Upper lobe of right lung (tissue), 1 donor: ENCODE measurements around the gene NDST4. TPM values are rescaled to one million over a fixed set of nuclear protein-coding genes. Genes with fewer than 3 reads are reported as not detected.

ENCODE experiments used
- ATAC-seq: fragments of 200-7000 bp; cut with Tn5 transposase; one replicate; pipeline ENCODE4 v1.9.1; 2020; ENCODE audit warnings: mild to moderate bottlenecking, moderate library complexity
- DNase-seq: peaks from one replicate; pipeline ENCODE4 v3.0.0-alpha.2; 2020
- H3K27ac ChIP-seq: fragments of 200-600 bp; one replicate; pipeline ENCODE4 v1.8.0; 2022
- H3K27me3 ChIP-seq: fragments of 200-600 bp; one replicate; pipeline ENCODE4 v1.8.0; 2022; ENCODE audit warnings: mild to moderate bottlenecking
- H3K36me3 ChIP-seq: fragments of 200-600 bp; one replicate; pipeline ENCODE4 v1.8.0; 2022
- H3K4me1 ChIP-seq: fragments of 200-600 bp; one replicate; pipeline ENCODE4 v1.8.0; 2022
- H3K4me3 ChIP-seq: fragments of 200-600 bp; one replicate; pipeline ENCODE4 v1.8.0; 2022; ENCODE audit warnings: mild to moderate bottlenecking
- H3K9me3 ChIP-seq: fragments of 200-600 bp; one replicate; pipeline ENCODE4 v1.8.0; 2022
- intact Hi-C: fragments of 100-400 bp; cut with DNase I; formaldehyde crosslinking; loops from one replicate; pipeline ENCODE4 v1.11.0; 2022
- total RNA-seq: library from RNA; stranded (reverse); fragmentation: NEBNext Ultra II Directional; extraction: Animal tissue kit (Norgen Biotek cat#: 25700); gene quantifications from one replicate; pipeline ENCODE4 v1.2.1, GENCODE V29; 2021
- TF ChIP-seq, protein P1 (sequence below): fragments of 200-600 bp; IDR thresholded peaks from one replicate; pipeline ENCODE4 v1.8.0; 2022; ENCODE audit warnings: antibody characterized with exemption
- donor health status: DM: no; HTN: yes; CAD: no; lungs with severe emphysema.

NDST4 gene
- total RNA-seq, 1 donor from 2014 or later = not detected

DNA sequence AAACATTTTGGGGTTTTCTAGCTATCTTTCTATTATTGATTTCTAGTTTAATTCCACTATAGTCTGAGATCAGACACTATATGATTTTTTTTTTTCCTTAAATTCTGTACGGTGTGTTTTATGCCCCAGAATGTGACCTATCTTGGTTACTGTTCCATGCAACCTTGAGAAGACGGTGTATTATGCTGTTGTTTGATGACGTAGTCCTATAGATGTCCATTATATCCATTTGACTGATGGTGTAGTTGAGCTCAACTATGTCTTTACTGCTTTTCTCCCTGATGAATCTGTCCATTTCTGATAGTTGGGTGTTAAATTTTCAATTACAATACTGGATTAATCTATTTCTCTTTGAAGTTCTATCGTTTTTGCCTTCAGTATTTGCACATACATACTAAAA is 212.5 kb downstream of the NDST4 start:
- DNase-seq = no peak
- TF ChIP-seq, protein P1, sequence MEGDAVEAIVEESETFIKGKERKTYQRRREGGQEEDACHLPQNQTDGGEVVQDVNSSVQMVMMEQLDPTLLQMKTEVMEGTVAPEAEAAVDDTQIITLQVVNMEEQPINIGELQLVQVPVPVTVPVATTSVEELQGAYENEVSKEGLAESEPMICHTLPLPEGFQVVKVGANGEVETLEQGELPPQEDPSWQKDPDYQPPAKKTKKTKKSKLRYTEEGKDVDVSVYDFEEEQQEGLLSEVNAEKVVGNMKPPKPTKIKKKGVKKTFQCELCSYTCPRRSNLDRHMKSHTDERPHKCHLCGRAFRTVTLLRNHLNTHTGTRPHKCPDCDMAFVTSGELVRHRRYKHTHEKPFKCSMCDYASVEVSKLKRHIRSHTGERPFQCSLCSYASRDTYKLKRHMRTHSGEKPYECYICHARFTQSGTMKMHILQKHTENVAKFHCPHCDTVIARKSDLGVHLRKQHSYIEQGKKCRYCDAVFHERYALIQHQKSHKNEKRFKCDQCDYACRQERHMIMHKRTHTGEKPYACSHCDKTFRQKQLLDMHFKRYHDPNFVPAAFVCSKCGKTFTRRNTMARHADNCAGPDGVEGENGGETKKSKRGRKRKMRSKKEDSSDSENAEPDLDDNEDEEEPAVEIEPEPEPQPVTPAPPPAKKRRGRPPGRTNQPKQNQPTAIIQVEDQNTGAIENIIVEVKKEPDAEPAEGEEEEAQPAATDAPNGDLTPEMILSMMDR = no peak
- Histone ChIP-seq H3K36me3 (no peaks in the 10 kb centered on the region), H3K4me1 (no peaks in the 10 kb centered on the region), H3K27me3 (no peaks in the 10 kb centered on the region), H3K4me3 (no peak overlapping the region), H3K9me3 (no peaks in the 10 kb centered on the region), H3K27ac (no peak overlapping the region)
- no peak for ATAC-seq
- intact Hi-C loops = no loop called here

DNA sequence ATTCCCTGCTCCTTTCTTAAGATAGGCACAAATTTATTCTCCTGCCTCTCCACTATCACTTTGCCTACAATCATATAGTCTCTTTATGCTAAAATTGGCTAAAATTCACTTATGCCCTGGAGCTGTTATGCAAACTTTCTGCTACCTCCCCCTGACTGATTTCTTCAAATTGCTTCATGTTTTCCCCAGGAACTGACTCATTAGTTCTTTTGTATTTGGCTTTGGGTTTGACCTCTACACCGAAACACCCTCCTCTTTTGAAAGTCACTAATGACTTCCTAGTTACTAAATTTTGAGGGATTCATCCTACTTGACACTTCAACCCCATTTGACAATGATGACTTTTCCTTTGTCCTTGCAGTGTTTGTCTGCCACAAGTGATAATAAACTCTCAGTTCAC is 222.6 kb downstream of the NDST4 start:
- Histone ChIP-seq H3K4me1 (no peaks in the 10 kb centered on the region), H3K27me3 (no peaks in the 10 kb centered on the region), H3K36me3 (no peaks in the 10 kb centered on the region), H3K9me3 (no peaks in the 10 kb centered on the region), H3K27ac (no peak overlapping the region), H3K4me3 (no peak overlapping the region)
- no peak for ATAC-seq
- TF ChIP-seq, protein P1 = no peak
- DNase-seq = no peak
- intact Hi-C loops = no loop called here

DNA sequence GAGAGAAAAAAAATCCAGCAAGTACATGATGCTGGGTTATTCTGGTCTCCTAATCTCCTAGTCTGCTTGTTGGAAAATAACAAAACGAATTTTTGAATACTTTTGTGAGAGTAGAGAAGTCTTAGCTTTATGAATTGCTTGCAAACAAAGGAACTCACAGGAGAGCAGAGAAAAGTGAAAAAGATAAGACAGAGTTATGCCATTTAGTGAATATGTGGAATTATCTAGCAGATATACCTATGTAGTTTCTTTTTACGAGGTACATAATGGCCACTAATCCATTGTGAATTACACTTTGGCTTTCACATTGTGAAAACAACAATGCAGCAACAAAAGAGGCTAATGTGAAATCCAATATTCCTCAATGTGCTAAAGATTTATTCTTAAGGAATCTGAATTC is 226.7 kb downstream of the NDST4 start:
- Histone ChIP-seq H3K27ac (no peak overlapping the region), H3K9me3 (no peaks in the 10 kb centered on the region), H3K4me3 (no peak overlapping the region), H3K36me3 (no peaks in the 10 kb centered on the region), H3K4me1 (no peaks in the 10 kb centered on the region), H3K27me3 (no peaks in the 10 kb centered on the region)
- TF ChIP-seq, protein P1 = no peak
- DNase-seq = no peak
- ATAC-seq = no peak
- intact Hi-C loops = no loop called here

DNA sequence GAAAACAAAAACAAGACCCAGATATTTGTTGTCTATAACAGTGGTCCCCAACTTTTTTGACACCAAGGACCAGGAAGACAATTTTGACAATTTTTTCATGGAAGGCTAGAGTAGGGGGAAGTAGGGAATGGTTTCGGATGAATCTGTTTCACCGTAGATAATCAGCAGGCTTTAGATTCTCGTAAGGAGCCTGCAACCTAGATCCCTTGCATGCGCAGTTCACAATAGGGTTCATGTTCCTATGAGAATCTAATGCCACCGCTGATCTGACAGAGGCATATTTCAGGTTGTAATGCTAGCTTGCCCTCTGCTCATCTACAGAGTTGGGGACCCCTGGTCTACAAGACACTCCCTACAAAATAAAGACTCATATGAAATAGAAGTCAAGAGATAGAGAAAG is 229.8 kb downstream of the NDST4 start:
- no peak overlapping the region for H3K27ac ChIP-seq
- H3K9me3 ChIP-seq = no peaks in the 10 kb centered on the region
- no peaks in the 10 kb centered on the region for H3K27me3 ChIP-seq
- no peak overlapping the region for H3K4me3 ChIP-seq
- DNase-seq = no peak
- no peaks in the 10 kb centered on the region for H3K36me3 ChIP-seq
- no peak for ATAC-seq
- intact Hi-C loops = no loop called here
- TF ChIP-seq, protein P1 = no peak
- no peaks in the 10 kb centered on the region for H3K4me1 ChIP-seq

DNA sequence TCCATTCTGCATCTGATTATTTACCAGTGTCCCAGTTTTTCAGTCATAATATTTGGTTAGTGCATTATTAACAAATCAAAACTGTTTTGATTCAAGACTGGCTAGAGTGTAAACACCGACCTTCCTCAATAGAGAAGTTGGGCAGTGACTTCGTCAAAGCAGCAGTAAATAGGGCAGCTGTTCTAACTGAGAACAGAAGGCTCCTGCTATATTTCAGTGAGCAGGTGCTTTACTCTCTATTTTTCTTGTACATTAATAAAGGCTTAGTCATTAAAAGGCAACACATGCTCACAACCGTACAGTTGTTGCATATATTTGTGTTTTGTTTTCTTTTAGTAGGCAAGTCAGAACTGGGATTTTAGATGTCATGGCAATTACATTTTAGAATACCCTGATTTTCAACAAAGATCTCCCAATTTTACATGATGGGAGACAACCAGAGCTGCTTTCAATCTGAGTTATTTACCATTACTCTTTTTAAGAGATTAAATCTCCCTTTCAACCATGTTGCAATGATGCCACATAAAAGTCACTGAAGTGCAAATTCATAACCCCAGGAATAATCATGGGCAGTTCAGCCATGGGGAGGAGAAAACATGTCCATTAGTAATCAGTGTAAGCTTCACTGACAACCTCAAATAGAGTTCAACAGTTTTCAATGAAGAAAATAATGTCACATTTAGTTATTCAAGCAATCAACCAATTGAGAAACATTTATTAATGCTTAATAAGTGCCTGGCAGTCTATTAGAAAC is 233.3 kb downstream of the NDST4 start:
- Histone ChIP-seq H3K27ac (no peak overlapping the region), H3K9me3 (no peaks in the 10 kb centered on the region), H3K4me1 (no peaks in the 10 kb centered on the region), H3K36me3 (no peaks in the 10 kb centered on the region), H3K4me3 (no peak overlapping the region), H3K27me3 (no peaks in the 10 kb centered on the region)
- TF ChIP-seq, protein P1 = no peak
- ATAC-seq (no peak), DNase-seq (no peak)
- intact Hi-C loops = no loop called here

DNA sequence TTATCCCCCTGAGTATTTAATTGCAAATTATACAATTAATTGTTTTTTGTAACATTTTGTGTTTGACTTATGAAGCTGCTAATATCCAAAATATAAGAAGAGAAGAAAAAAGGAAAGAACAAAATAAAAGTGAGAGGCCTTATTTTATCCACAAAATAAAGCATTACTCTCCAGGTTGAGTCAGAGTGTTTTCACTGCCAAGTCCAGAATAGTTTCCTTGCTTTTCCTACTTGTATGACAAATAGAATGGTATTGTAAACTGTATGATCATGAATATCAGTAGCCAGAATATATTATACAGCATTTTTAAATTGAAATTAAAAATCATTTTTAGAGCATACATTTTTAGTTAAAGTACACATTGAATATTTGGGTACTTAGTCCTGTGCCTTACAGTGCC is 237.8 kb downstream of the NDST4 start:
- ATAC-seq (no peak), DNase-seq (no peak)
- H3K27me3 ChIP-seq = no peaks in the 10 kb centered on the region
- no peak overlapping the region for H3K27ac ChIP-seq
- no peaks in the 10 kb centered on the region for H3K9me3 ChIP-seq
- no peaks in the 10 kb centered on the region for H3K4me1 ChIP-seq
- H3K4me3 ChIP-seq = no peak overlapping the region
- TF ChIP-seq, protein P1 = no peak
- intact Hi-C loops = no loop called here
- H3K36me3 ChIP-seq = no peaks in the 10 kb centered on the region
